T-helper 1 cell (primary cell): ENCODE results near the gene IFT74.
"Not testable (repeated sequence)": the region's sequence is repeated elsewhere in the genome, so short reads cannot be mapped to it uniquely, and the experiment has no call there.

ENCODE experiments used
- DNase-seq, 5 donors: peaks; one replicate each; pipeline ENCODE4 v3.0.0-alpha.2; 2012 to 2020

Gene IFT74

DNA sequence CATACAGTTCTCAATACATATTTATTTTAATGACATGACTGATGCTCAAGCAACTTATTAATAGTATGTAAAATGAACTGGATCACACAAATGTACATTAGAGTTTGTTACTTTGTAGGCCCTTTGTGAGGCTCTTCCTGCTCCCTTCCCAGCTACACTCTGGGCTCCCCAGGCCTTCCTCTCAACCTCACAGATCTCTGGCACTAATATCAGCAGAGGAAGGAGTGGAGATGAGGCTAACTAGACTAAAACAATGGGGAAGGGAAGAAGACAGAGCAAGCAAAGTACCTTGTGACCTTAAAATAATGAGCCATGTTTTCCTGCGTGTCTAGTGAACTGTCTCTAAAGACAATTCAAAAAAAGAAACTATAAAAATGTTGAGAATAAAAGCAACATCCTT lies 122.5 kb downstream of the IFT74 start:
- DNase-seq: no peak

DNA sequence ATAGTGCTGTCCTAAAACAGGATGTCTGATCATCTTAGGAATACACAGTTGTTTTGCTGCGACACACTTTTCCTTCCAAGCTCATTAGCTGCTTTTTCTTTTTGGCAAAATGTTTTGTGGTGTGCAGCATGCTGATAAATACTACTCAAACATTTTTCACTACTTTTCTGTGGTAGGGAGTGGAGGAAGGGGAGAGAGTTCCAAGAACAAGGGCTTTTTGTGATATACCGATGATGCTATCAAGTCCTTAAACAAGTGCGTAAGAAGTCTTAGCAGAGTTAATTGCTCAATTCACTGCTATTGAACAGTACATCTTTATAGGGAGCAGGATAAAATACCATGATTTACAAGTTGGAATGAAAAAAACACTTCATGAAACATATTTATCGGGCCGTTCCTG lies 129.2 kb downstream of the IFT74 start:
- no peak for DNase-seq

DNA sequence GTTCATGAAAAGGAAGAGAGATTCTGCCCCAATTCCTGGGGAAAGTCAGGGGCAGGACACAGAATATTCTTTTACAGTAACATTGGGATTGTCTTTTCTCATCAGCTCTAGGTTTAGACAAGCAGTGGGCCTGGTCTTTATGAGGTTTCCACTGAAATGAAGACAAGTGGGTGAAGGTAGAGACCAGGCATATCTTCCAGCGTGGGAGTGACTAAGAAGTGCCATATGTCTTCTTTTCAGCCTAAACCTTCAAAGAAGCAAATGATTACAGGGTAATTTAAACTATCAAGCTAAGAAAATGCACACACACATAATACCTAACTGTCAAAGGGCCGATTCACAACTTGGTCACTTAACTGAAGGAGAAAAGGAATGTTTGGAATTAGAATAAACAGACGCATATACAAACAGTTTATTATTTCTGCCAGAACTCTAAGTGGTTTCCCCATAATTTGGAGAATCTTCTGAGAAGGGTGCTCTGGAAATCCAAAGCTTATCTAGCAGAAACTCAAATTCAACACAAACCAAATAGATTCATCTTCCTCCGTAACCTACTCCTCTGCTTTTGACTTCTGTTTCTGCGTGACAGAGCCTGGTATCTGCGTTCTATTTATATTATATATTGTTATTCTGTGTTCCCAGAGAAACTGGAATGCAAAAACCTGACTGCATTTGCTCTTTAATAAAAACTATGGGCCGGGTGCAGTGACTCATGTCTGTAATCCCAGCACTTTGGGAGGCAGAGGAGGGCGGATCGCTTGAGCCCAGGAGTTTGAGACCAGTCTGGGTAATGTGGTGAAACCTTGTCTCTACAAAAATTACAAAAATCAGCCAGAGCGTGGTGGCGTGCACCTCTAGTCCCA lies 130.8 kb downstream of the IFT74 start:
- DNase-seq: no peak

DNA sequence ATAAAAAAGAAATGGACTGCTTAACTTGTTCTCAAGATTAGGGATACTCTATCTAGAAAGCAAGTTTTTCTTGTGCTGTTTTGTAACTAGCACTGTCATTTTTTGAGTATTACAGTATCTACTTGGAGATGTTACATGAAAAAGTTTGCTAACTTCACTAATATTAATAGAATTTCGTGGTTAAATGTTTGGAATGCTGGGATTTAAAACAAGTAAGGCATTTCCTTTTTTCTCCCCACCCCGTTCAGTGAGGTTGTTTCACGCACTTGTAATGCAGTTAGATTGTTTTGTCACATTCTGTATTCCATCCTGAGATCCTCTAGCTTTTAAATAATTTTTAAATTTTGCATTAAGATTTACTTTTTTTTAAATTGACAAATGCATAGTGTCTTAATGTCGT lies 132.8 kb downstream of the IFT74 start:
- no peak for DNase-seq

DNA sequence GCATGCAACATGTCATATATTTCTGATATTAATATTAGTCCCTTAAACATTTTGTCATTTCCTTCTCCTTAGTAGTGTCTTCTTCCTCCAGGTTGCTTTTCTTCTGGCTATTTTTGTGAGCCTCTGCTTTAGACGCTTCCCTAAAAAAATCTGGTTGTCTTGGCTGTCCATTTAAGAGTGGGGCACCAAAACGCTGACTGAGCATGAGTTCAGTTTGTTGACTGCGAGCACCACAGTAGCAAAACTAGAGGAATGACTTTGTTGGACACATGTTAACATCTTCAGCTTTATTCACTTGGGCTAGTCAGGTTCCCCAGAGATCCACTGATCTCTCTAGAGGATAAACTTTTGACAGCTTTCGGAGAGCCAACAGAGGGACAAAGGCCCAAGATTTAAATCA lies 133.5 kb downstream of the IFT74 start:
- no peak for DNase-seq

DNA sequence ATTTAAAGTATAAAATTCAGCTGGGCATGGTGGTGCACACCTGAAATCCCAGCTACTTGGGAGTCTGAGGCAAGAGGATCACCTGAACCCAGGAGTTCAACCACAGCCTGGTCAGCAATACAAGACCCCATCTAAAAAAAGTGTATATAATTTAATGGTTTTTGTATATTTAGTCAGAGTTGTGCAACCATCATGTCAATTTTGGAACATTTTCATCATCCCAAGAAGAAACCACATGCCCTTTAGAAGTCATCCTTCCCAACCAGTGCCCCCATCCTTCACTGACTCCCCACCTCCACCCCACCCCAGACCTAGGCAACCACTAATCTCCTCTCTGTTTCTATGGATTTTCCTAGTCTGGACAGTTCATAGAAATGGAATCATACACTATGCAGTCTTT lies 134.0 kb downstream of the IFT74 start:
- no peak for DNase-seq

DNA sequence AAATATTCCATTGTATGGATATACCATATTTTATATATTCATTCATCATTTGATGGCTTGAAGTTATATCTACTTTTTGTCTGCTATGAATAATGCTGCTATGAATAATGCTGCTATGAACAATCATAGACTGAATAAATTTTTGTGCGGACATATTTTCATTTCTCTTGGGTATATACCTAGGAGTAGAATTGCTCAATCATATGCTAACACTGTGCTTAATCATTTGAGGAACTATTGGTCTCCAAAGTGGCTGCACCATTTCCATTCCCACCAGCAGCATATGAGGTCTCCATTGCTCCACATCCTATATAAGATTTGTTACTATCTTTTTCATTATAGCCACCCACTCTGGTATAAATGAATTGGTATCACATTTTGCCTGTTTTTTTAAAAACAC lies 134.5 kb downstream of the IFT74 start:
- no peak for DNase-seq

DNA sequence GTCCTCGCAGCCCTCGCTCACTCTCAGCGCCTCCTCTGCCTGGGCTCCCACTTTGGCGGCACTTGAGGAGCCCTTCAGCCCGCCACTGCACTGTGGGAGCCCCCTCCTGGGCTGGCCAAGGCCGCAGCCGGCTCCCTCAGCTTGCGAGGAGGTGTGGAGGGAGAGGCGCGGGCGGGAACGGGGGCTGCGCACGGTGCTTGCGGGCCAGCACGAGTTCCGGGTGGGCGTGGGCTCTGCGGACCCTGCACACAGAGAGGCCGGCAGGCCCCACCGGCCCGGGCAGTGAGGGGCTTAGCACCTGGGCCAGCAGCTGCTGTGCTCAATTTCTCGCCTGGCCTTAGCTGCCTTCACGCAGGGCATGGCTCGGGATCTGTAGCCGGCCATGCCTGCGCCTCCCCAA lies 136.3 kb downstream of the IFT74 start:
- not testable (repeated sequence) for DNase-seq

DNA sequence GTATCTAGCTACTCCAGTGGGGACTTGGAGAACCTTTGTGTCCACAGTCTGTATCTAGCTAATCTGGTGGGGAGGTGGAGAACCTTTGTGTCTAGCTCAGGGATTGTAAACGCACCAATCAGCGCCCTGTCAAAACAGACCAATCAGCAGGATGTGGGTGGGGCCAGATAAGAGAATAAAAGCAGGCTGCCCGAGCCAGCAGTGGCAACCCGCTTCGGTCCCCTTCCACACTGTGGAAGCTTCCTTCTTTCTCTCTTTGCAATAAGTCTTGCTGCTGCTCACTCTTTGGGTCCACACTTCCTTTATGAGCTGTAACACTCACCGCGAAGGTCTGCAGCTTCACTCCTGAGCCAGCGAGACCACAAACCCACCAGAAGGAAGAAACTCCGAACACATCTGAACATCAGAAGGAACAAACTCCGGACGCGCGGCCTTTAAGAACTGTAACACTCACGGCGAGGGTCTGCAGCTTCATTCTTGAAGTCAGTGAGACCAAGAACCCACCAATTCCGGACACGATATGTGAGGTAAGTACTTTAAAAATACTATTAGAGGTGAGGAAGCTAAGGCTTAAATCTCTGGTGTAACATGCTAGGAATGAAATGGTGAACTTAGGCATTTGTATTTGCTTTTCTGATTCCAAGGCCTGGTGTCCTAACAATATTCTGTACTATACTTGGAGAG lies 137.3 kb downstream of the IFT74 start:
- DNase-seq: not testable (repeated sequence)

DNA sequence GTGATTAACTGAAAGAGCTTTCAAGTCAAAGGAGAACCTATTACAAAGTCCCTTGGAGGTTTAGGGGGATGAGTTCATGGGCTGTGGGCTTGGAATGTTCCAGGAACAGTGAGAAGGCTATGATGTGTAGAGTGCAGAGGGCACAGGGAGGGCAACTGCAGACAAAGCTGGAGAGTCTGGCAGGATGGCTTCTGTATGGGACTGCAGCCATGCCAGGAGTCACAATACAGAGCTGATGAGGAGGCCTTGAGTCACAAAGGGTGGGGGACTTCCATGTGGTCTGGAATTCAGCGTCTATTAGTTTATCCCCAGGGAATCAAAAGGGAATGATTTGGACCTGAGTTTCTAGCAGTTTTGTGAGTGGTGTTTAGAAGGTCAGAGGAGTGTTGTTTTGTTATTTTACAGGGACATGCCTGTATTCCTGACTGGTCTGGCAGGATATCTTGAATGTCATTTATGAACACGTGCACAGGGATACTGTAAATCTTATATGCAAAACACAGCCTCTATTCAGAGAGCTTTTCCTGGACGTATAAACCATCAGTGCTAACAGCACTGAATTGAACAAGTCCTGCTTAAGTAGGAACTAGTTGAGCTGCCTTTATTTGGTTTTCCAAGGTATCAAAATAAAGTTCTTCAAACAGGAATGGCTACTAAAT lies 138.6 kb downstream of the IFT74 start:
- DNase-seq: no peak

DNA sequence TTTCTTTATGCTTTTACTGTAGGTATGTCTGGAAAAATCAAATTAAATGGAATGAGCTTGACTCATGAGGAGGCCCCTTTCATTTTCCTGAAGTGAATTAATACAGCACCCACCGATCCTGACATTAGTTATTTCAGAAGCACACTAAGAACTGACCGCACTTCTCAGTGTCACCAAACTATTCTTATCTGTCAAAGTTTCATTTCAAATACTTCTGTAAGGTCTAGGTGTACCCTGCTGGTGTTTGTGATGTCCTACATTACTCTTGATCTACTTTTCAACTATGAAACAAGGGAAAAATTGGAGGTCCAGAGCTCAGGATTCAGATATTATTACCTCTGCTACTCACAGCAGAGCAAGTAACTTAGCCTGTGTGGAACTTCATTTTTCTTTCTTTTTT lies 151.0 kb downstream of the IFT74 start:
- no peak for DNase-seq

DNA sequence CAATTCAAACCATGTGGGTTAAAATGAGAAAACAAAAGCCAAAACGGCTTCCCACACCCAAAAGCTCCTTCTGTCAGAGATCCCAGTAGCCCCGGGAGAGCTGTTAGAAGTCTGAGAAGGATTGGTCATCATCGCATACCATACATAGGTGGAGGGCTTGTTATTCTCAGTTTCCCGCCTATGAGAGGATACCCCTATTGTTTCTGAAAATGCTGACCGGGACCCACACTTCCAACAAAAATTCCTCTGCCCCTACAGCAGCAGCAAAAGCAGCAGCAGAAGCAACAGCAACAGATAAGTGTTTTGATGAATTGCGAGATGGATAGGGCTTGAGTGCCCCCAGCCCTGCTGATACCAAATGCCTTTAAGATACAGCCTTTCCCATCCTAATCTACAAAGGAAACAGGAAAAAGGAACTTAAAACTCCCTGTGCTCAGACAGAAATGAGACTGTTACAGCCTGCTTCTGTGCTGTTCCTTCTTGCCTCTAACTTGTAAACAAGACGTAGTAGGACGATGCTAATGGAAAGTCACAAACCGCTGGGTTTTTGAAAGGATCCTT lies 152.8 kb downstream of the IFT74 start, which contains the start of gene TEK:
Gene TEK (plus strand): TSS at position 245 of the 561 bp plus-strand sequence. CDS start 366 bp downstream, outside the sequence.
- no peak for DNase-seq

DNA sequence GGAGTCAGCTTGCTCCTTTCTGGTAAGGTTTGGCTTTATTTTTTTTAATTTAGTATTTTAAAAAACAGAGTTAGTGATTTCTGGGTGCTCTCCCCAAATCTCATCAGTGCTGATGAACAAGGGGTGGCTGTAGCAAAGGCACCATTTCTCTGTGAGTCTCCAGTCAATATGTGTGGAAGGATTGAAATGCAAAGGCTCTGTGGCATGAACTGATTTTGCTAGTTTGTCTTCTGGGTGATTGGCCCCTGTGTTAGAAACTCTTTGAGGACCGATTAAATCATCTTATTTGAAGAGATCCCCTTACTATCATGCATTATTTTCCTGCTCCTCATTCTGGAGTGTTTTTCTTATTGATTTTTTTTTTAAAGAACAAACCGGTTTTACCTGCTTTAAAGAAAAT lies 153.4 kb downstream of the IFT74 start:
- no peak for DNase-seq

DNA sequence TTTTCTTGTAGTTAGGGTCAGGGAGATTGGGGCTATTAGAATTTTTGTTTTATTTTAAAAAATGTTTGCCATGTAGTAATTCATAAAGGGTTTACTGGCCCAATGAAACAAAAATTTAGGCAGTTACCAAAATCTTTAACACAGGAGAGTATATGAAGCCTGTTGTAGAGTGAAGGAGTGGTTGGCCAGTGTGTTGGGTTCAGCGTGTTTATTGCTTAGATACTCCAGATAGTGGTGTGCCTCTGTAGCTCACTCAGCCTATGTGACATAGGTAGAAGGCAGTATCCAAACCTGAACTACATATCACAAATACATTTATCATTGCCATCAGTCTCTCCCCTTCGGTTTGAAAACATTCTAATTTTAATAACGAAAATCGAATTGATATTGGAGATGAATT lies 154.0 kb downstream of the IFT74 start:
- DNase-seq: no peak

DNA sequence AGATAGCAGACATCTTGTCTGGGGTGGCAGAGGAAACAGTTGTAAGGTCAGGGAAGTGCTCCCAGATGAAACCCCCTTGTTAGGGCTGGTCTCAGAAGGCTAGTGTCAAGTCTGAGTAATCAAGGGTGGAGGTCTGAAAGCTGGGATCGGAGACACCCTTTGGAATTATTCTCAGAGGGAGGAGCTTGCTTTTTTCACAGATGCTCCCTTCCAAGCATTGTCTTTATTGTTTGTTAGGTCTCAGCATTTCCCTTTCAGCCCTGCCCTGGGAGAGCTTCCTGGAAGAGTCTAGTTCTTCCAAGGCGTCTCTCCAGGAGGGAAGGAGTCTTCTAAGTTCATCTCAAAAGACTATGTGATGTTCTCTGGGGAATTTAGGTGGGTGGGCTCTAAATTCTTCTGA lies 156.0 kb downstream of the IFT74 start:
- no peak for DNase-seq
